Endothelial cell of umbilical vein (primary cell): Measurements from ENCODE around the gene SMC1B. TPM values are rescaled to one million over a fixed set of nuclear protein-coding genes. Genes with fewer than 3 reads are reported as not detected.
"Not testable (repeated sequence)": the region's sequence is repeated elsewhere in the genome, so short reads cannot be mapped to it uniquely, and the experiment has no call there.

Experiments
- BruUV-seq: library from RNA; stranded (reverse); fragments of 400-500 nt; replicated peaks from 2 replicates; lab custom pipeline; 2021; lab: Mats Ljungman, UMichigan
- CTCF ChIA-PET: fragments of 300-600, 350-600 bp; sonication (Branson Sonifier 250); formaldehyde crosslinking; loops from one replicate; lab custom pipeline; 2021; ENCODE audit warnings: antibody characterized with exemption, inconsistent platforms; lab: Charles Lee
- POLR2A ChIA-PET: fragments of 300-600, 350-600 bp; sonication (Branson Sonifier 250); formaldehyde crosslinking; loops from one replicate; lab custom pipeline; 2021; ENCODE audit warnings: antibody characterized with exemption, inconsistent platforms; lab: Charles Lee
- DNase-seq: peaks from one replicate; pipeline ENCODE4 v3.0.0-alpha.2; 2011; ENCODE audit warnings: low read depth, low spot score
- FAIRE-seq: peaks from 2 replicates; lab custom pipeline; 2011; peaks lifted over from hg19 to GRCh38; lab: Jason Lieb, UNC
- H2AFZ ChIP-seq: 2 replicates; pipeline ENCODE4 v1.6.0; 2012; ENCODE audit warnings: low read depth, low read length, control low read depth, inconsistent platforms
- H3K27ac ChIP-seq: 2 replicates; pipeline ENCODE4 v1.5.1; 2011; ENCODE audit warnings: low read depth, mild to moderate bottlenecking, control low read depth, low read length, moderate library complexity; ENCODE audit not compliant: insufficient read depth
- H3K27me3 ChIP-seq, 2 experiments: 2 replicates each; pipeline versions ENCODE4 v1.6.0 to v1.6.1; 2011; ENCODE audit warnings: low read length in 2 of 2, mixed read lengths in 1 of 2; ENCODE audit not compliant: control insufficient read depth in 2 of 2, insufficient read depth in 2 of 2
- H3K36me3 ChIP-seq, 2 experiments: 2 replicates in 1 of 2; 3 replicates in 1 of 2; pipeline ENCODE4 v1.5.1; 2011; ENCODE audit warnings: low read length in 2 of 2, mild to moderate bottlenecking in 1 of 2, moderate library complexity in 1 of 2; ENCODE audit not compliant: control insufficient read depth in 2 of 2, insufficient read depth in 2 of 2; ENCODE audit errors: extremely low read depth in 1 of 2
- H3K4me1 ChIP-seq: 3 replicates; pipeline ENCODE4 v1.5.1; 2011; ENCODE audit warnings: mild to moderate bottlenecking, low read length; ENCODE audit not compliant: control insufficient read depth, insufficient read depth; ENCODE audit errors: extremely low read depth
- H3K4me2 ChIP-seq: 2 replicates; pipeline ENCODE4 v1.6.1; 2011; ENCODE audit warnings: low read length, control low read depth, mixed read lengths; ENCODE audit not compliant: insufficient read depth
- H3K4me3 ChIP-seq, 3 experiments: fragments of 200-600 bp in 1 of 3; sonication (generic), shearing (Covaris generic) in 1 of 3; replicated peaks in 1 of 3; 2 replicates each; pipeline ENCODE4 v1.5.1; 2011 to 2016; ENCODE audit warnings: control low read depth in 3 of 3, low read length in 3 of 3, mild to moderate bottlenecking in 2 of 3, inconsistent platforms in 1 of 3, low read depth in 1 of 3, moderate library complexity in 1 of 3; ENCODE audit not compliant: insufficient read depth in 1 of 3
- H3K79me2 ChIP-seq: 2 replicates; pipeline ENCODE4 v1.6.0; 2012; ENCODE audit warnings: low read length, inconsistent platforms; ENCODE audit not compliant: control insufficient read depth, insufficient read depth
- H3K9ac ChIP-seq: replicated peaks from 2 replicates; pipeline ENCODE3; 2011; ENCODE audit warnings: low read length, control low read depth; ENCODE audit not compliant: insufficient read depth; ENCODE audit errors: extremely low read depth
- H3K9me1 ChIP-seq: replicated peaks from 3 replicates; pipeline ENCODE4 v1.6.0; 2011; ENCODE audit warnings: mild to moderate bottlenecking, low read length; ENCODE audit not compliant: control insufficient read depth, insufficient read depth; ENCODE audit errors: extremely low read depth
- H3K9me3 ChIP-seq: replicated peaks from 2 replicates; pipeline ENCODE4 v1.5.1; 2012; ENCODE audit warnings: low read length, inconsistent platforms; ENCODE audit not compliant: control insufficient read depth, insufficient read depth
- H4K20me1 ChIP-seq: replicated peaks from 2 replicates; pipeline ENCODE3; 2011; ENCODE audit warnings: mild to moderate bottlenecking, low read length; ENCODE audit not compliant: control insufficient read depth, insufficient read depth; ENCODE audit errors: extremely low read depth
- EZH2 ChIP-seq: IDR thresholded peaks from 2 replicates; pipeline ENCODE4 v1.6.1; 2012; ENCODE audit warnings: borderline replicate concordance, low read depth, mild to moderate bottlenecking, moderate library complexity, low read length, inconsistent platforms; ENCODE audit not compliant: severe bottlenecking
- FOS ChIP-seq: IDR thresholded peaks from 2 replicates; pipeline ENCODE4 v1.6.1; 2011; ENCODE audit warnings: mild to moderate bottlenecking, low read length, moderate library complexity, borderline replicate concordance; ENCODE audit not compliant: insufficient read depth
- GATA2 ChIP-seq: IDR thresholded peaks from 2 replicates; pipeline ENCODE4 v1.7.0; 2011; ENCODE audit warnings: low read depth, mild to moderate bottlenecking, moderate library complexity, mixed read lengths, low read length; ENCODE audit not compliant: insufficient read length, insufficient read depth
- JUN ChIP-seq: IDR thresholded peaks from 2 replicates; pipeline ENCODE4 v1.6.1; 2011; ENCODE audit warnings: borderline replicate concordance, low read depth; ENCODE audit not compliant: insufficient read length, insufficient read depth
- MAX ChIP-seq: IDR thresholded peaks from 2 replicates; pipeline ENCODE4 v1.6.1; 2011; ENCODE audit not compliant: insufficient read depth, insufficient read length
- MYC ChIP-seq: IDR thresholded peaks from one replicate; pipeline ENCODE4 v1.6.1; 2011; ENCODE audit warnings: mild to moderate bottlenecking, low read depth, low read length
- dilution Hi-C: fragments of 300-500 bp; cut with MboI; formaldehyde crosslinking; loops from one replicate; pipeline ENCODE4 v1.15.0; 2019; ENCODE audit warnings: low sequenced_read_pairs; ENCODE audit not compliant: extremely low pct_ligation_motif_present
- intact Hi-C: fragments of 100-400 bp; cut with micrococcal nuclease; formaldehyde crosslinking; loops from one replicate; pipeline ENCODE4 v1.10.0; 2022
- polyA plus RNA-seq, 4 experiments: library from polyadenylated mRNA; depleted of rRNA in 3 of 4; stranded (reverse) in 3 of 4; unstranded in 1 of 4; fragments of >200 nt; gene quantifications; 2 replicates each; pipeline versions ENCODE4 v1.2.1 to v1.2.3, GENCODE V29; 2011 to 2012; ENCODE audit warnings: missing spikeins in 1 of 4
- total RNA-seq: library from RNA; stranded (reverse); gene quantifications from 2 replicates; pipeline ENCODE4 v1.2.3, GENCODE V29; 2021

The SMC1B gene
- total and polyA plus RNA-seq, 2 donors (not counting 3 experiments of a cell fraction or from before 2014, with no cell fraction given), result 0.07 TPM; not detected in 1

- dilution Hi-C loops (no loop called here), intact Hi-C loops (no loop called here)
- POLR2A ChIA-PET, result no interaction called here
- Histone ChIP-seq H3K4me3 (no peak overlapping the region), H3K36me3 (no peaks in the 10 kb centered on the region), H3K4me1 (no peaks in the 10 kb centered on the region), H3K27ac (no peak overlapping the region), H3K4me2 (no peak overlapping the region), H4K20me1 (no peaks in the 10 kb centered on the region), H3K27me3 (peaks cover 2 to 3% of the 10 kb centered on the region in 2 experiments), H3K9ac (no peak overlapping the region), H3K9me3 (no peaks in the 10 kb centered on the region), H2AFZ (no peak overlapping the region), H3K9me1 (no peaks in the 10 kb centered on the region), H3K79me2 (no peaks in the 10 kb centered on the region)
- no TSS peak for BruUV-seq
- DNase-seq (no peak), FAIRE-seq (no peak)
- TF ChIP-seq GATA2, result no peak
- no peak for TF ChIP-seq MYC
- no peak for TF ChIP-seq FOS
- TF ChIP-seq MAX, result no peak
- no peak for TF ChIP-seq EZH2
- no peak for TF ChIP-seq JUN
- CTCF ChIA-PET, result no interaction called here
Observed at GRCh38 chr22:45448431-45448830, 35.0 kb upstream of the SMC1B start.

- H3K9ac ChIP-seq, POLR2A ChIA-PET, H3K9me3 ChIP-seq, BruUV-seq, H2AFZ ChIP-seq, CTCF ChIA-PET, H4K20me1 ChIP-seq, H3K9me1 ChIP-seq, H3K27me3 ChIP-seq, DNase-seq, H3K79me2 ChIP-seq, H3K4me3 ChIP-seq, H3K27ac ChIP-seq, dilution Hi-C loops, FAIRE-seq, intact Hi-C loops, H3K36me3 ChIP-seq, H3K4me1 ChIP-seq, H3K4me2 ChIP-seq: not testable (repeated sequence)
Observed at GRCh38 chr22:45447596-45447995, 34.2 kb upstream of the SMC1B start.
